WI38 (cell line): ENCODE data around the gene CDK6.

ENCODE experiments used
- H3K4me3 ChIP-seq: 2 replicates; pipeline ENCODE4 v1.5.1; 2011; ENCODE audit warnings: low read depth, mild to moderate bottlenecking, control low read depth, low read length
- CTCF ChIP-seq: IDR thresholded peaks from 2 replicates; pipeline ENCODE4 v1.5.1; 2012; ENCODE audit warnings: low read depth, mild to moderate bottlenecking, control low read depth, low read length

Gene CDK6

GRCh38 chr7:92629779-92630178, 206.6 kb downstream of the CDK6 start:
- no peak for TF ChIP-seq CTCF
- no peak overlapping the region for H3K4me3 ChIP-seq

- no peak for TF ChIP-seq CTCF
- no peak overlapping the region for H3K4me3 ChIP-seq
Measured at GRCh38 chr7:92627956-92628355, 208.4 kb downstream of the CDK6 start.

- TF ChIP-seq CTCF: no peak
- H3K4me3 ChIP-seq: no peak overlapping the region
Measured at GRCh38 chr7:92626281-92626809, 210.0 kb downstream of the CDK6 start.

- no peak for TF ChIP-seq CTCF
- H3K4me3 ChIP-seq: no peak overlapping the region
Measured at GRCh38 chr7:92625617-92626016, 210.8 kb downstream of the CDK6 start.

GRCh38 chr7:92624298-92624996, 211.9 kb downstream of the CDK6 start:
- no peak for TF ChIP-seq CTCF

GRCh38 chr7:92623544-92623943, 212.8 kb downstream of the CDK6 start:
- H3K4me3 ChIP-seq: no peak overlapping the region
- no peak for TF ChIP-seq CTCF

More at GRCh38 chr7:92624298-92624996, 211.9 kb downstream of the CDK6 start:
- H3K4me3 ChIP-seq: no peak overlapping the region

GRCh38 chr7:92622685-92623084, 213.7 kb downstream of the CDK6 start:
- H3K4me3 ChIP-seq: no peak overlapping the region
- TF ChIP-seq CTCF: no peak
